Lower lobe of right lung (tissue), 2 donors: ENCODE results near the gene SCLY. TPM values are rescaled to one million over a fixed set of nuclear protein-coding genes. Genes with fewer than 3 reads are reported as not detected.

Experiments used
- ATAC-seq, 2 donors: fragments of 200-7000 bp; cut with Tn5 transposase; one replicate each; pipeline ENCODE4 v1.9.1; 2020 to 2022; ENCODE audit warnings: mild to moderate bottlenecking in 2 of 2, moderate library complexity in 2 of 2
- DNase-seq: peaks from one replicate; pipeline ENCODE4 v3.0.0-alpha.2; 2020
- H3K27ac ChIP-seq: fragments of 200-600 bp; one replicate; pipeline ENCODE4 v1.8.0; 2022
- H3K27me3 ChIP-seq: fragments of 200-600 bp; one replicate; pipeline ENCODE4 v1.8.0; 2022; ENCODE audit warnings: low read depth
- H3K36me3 ChIP-seq: fragments of 200-600 bp; one replicate; pipeline ENCODE4 v1.8.0; 2022; ENCODE audit warnings: mild to moderate bottlenecking
- H3K4me1 ChIP-seq: fragments of 200-600 bp; one replicate; pipeline ENCODE4 v1.8.0; 2022
- H3K4me3 ChIP-seq: fragments of 200-600 bp; one replicate; pipeline ENCODE4 v1.8.0; 2022; ENCODE audit warnings: mild to moderate bottlenecking
- H3K9me3 ChIP-seq: fragments of 200-600 bp; one replicate; pipeline ENCODE4 v1.8.0; 2022
- CTCF ChIP-seq: fragments of 200-600 bp; IDR thresholded peaks from one replicate; pipeline ENCODE4 v1.8.0; 2022; ENCODE audit warnings: antibody characterized with exemption, mild to moderate bottlenecking
- intact Hi-C: fragments of 100-400 bp; cut with DNase I; formaldehyde crosslinking; loops from one replicate; pipeline ENCODE4 v1.11.0; 2022
- total RNA-seq: library from RNA; stranded (reverse); fragmentation: NEBNext Ultra II Directional; extraction: Animal tissue kit (Norgen Biotek cat#: 25700); gene quantifications from one replicate; pipeline ENCODE4 v1.2.1, GENCODE V29; 2021
- donor health status: DM: no; HTN: yes; CAD: no; lungs with severe emphysema.

SCLY gene
- total RNA-seq, 1 donor from 2014 or later: 12.4 TPM

DNA sequence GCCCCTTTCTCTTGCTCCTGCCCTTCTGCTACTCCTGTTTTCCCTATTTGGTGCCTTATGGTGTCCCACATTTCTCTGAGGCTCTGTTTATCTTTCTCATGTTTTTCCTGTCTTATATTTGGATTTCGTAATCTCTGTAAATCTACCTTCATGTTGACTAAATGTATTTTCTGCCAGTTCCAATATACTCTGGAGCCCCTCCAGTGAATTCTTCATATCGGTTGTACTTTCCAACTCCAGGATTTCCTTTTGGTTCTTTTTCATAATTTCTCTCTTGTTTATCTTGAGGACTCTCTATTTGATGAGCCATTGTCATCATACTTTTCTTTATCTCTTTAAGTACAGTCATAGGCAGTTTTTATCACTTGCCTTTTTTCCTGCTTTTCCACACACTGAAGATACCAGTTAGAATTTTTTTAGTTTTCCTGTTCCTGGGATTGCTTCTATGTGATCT, 19.1 kb downstream of the SCLY start:
- H3K27me3 ChIP-seq: no peaks in the 10 kb centered on the region
- no peaks in the 10 kb centered on the region for H3K4me1 ChIP-seq
- H3K4me3 ChIP-seq: no peak overlapping the region
- intact Hi-C loops: no loop called here
- no peak for ATAC-seq
- H3K36me3 ChIP-seq: peaks cover 22% of the 10 kb centered on the region
- no peak for TF ChIP-seq CTCF
- no peaks in the 10 kb centered on the region for H3K9me3 ChIP-seq
- no peak for DNase-seq
- H3K27ac ChIP-seq: no peak overlapping the region

GRCh38 chr2:238080518-238080917, 19.7 kb downstream of the SCLY start:
- TF ChIP-seq CTCF: no peak
- Histone ChIP-seq H3K27ac (no peak overlapping the region), H3K9me3 (no peaks in the 10 kb centered on the region), H3K36me3 (peaks cover 22% of the 10 kb centered on the region), H3K27me3 (no peaks in the 10 kb centered on the region), H3K4me3 (no peak overlapping the region), H3K4me1 (no peaks in the 10 kb centered on the region)
- ATAC-seq: no peak
- intact Hi-C loops: no loop called here
- no peak for DNase-seq

GRCh38 chr2:238081150-238081549, 20.3 kb downstream of the SCLY start:
- intact Hi-C loops: no loop called here
- no peak for DNase-seq
- no peaks in the 10 kb centered on the region for H3K4me1 ChIP-seq
- no peak overlapping the region for H3K4me3 ChIP-seq
- H3K27ac ChIP-seq: no peak overlapping the region
- H3K27me3 ChIP-seq: no peaks in the 10 kb centered on the region
- peaks cover 22% of the 10 kb centered on the region for H3K36me3 ChIP-seq
- H3K9me3 ChIP-seq: no peaks in the 10 kb centered on the region
- no peak for TF ChIP-seq CTCF
- no peak for ATAC-seq

DNA sequence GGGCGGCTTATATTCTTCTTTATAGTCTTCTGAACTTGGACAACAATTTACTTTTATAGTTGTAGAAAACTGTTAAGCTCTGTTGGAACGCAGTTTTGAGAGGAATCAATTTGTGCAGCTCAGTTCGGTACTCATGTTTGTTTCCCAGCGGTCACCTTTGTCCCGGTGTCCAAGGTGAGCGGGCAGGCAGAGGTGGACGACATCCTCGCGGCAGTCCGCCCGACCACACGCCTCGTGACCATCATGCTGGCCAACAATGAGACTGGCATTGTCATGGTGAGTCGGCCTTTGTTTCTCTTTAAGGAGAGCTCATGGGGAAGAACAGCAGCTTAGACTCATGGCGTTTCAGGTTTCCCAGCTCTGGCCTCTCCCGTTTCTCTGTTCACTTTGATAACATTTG, 20.8 kb downstream of the SCLY start:
- Histone ChIP-seq H3K27ac (no peak overlapping the region), H3K4me1 (no peaks in the 10 kb centered on the region), H3K4me3 (no peak overlapping the region), H3K9me3 (no peaks in the 10 kb centered on the region), H3K36me3 (peaks cover 22% of the 10 kb centered on the region), H3K27me3 (no peaks in the 10 kb centered on the region)
- TF ChIP-seq CTCF: no peak
- intact Hi-C loops: no loop called here
- DNase-seq (no peak), ATAC-seq (no peak)

DNA sequence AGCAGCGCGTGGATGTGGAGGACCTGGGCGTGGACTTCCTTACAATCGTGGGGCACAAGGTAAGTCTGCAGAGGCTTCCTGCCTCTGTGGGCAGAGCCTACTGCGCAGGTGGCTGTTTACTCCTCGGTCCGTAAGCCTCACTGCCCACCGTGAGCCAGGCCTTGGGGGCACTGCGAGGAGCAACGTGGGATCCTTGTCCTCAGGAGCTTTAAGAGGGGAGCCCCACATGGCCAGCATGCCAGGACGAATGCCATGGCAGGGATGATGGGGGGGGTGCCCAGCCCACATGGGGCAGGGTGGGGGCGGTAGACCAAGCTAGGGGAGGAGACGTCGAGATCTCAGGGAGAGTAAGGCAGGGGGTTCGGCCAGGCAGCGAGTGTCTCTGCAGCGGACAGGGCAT, 21.4 kb downstream of the SCLY start:
- no peak for DNase-seq

More for the DNA sequence above, 21.4 kb downstream of the SCLY start:
- Histone ChIP-seq H3K36me3 (peaks cover 22% of the 10 kb centered on the region), H3K4me3 (no peak overlapping the region), H3K27me3 (no peaks in the 10 kb centered on the region), H3K9me3 (no peaks in the 10 kb centered on the region), H3K27ac (no peak overlapping the region), H3K4me1 (no peaks in the 10 kb centered on the region)
- intact Hi-C loops: no loop called here
- TF ChIP-seq CTCF: no peak
- no peak for ATAC-seq
